Pancreas (tissue), 10 donors: ENCODE measurements around the gene GNPTAB. TPM values are rescaled to one million over a fixed set of nuclear protein-coding genes. Genes with fewer than 3 reads are reported as not detected.
"Not testable (repeated sequence)": the region's sequence is repeated elsewhere in the genome, so short reads cannot be mapped to it uniquely, and the experiment has no call there.

Experiments
- ATAC-seq, 4 donors: fragments of 200-7000 bp; cut with Tn5 transposase; one replicate each; pipeline versions ENCODE4 v1.8.0 to v1.9.1; 2020; ENCODE audit warnings: mild to moderate bottlenecking in 4 of 4, moderate library complexity in 4 of 4
- DNase-seq, 6 donors: peaks; one replicate each; pipeline ENCODE4 v3.0.0-alpha.2; 2020
- FAIRE-seq: peaks from 2 replicates; lab custom pipeline; 2012; peaks lifted over from hg19 to GRCh38; lab: Jason Lieb, UNC
- H3K27ac ChIP-seq, 4 donors: fragments of 200-600 bp; sonication (generic); 1 replicate in 3 of 4; 2 replicates in 1 of 4; pipeline versions ENCODE4 v1.5.0 to v1.8.0; 2020
- H3K27me3 ChIP-seq, 4 donors: fragments of 200-600 bp; one replicate each; pipeline ENCODE4 v1.8.0; 2021
- H3K36me3 ChIP-seq, 3 donors: fragments of 200-600 bp; sonication (generic) in 1 of 3; one replicate each; pipeline versions ENCODE4 v1.5.0 to v1.8.0; 2020 to 2021
- H3K4me1 ChIP-seq, 3 donors: fragments of 200-600 bp; one replicate each; pipeline ENCODE4 v1.8.0; 2021
- H3K4me3 ChIP-seq, 4 donors: fragments of 200-600 bp; sonication (generic) in 2 of 4; one replicate each; pipeline versions ENCODE4 v1.5.0 to v1.8.0; 2020 to 2021
- H3K9me3 ChIP-seq, 4 donors: fragments of 200-600 bp; one replicate each; pipeline ENCODE4 v1.8.0; 2021
- CTCF ChIP-seq, 4 donors: fragments of 200-600 bp; sonication (generic) in 3 of 4; IDR thresholded peaks; one replicate each; pipeline versions ENCODE4 v1.5.0 to v1.8.0; 2021; ENCODE audit warnings: antibody characterized with exemption in 4 of 4
- WGBS, 2 donors: extraction: QIAGEN DNeasy Blood & Tissue Kit; methylation state at CpG; one replicate each; pipeline ENCODE4 v1.1.7; 2013; 5-methylcytosine and 5-hydroxymethylcytosine counted together
- intact Hi-C, 3 donors: fragments of 100-400 bp; cut with DNase I; formaldehyde crosslinking; loops; one replicate each; pipeline versions ENCODE4 v1.11.1 to v1.14.2; 2022
- polyA plus RNA-seq, 2 donors: library from polyadenylated mRNA; stranded (reverse); fragments of 200-250 nt; gene quantifications; one replicate each; pipeline ENCODE4 v1.2.3, GENCODE V29; 2013
- total RNA-seq, 6 donors: library from RNA; stranded (reverse); fragmentation: NEBNext Ultra II Directional in 4 of 6; extraction: Animal tissue kit (Norgen Biotek cat#: 25700) in 4 of 6; gene quantifications; one replicate each; pipeline versions ENCODE4 v1.2.1 to v1.2.4, GENCODE V29; 2021 to 2023
- donor health status: healthy with polysubstance abuse.
- donor health status: DM: no; HTN: no; CAD: no; lungs with moderate emphysema.
- donor health status: DM: no; HTN: no; CAD: no.
- donor health status: control.
- donor health status: control.
- donor health status: Bipolar disorder and iron deficiency.
- donor health status: DM: yes; HTN: yes; CAD: no.
- donor health status: DM: no; HTN: no; CAD: no.
- donor health status: DM: no; HTN: no; CAD: no.
- donor health status: DM: yes; HTN: yes; CAD: no.

GNPTAB gene
- total and polyA plus RNA-seq, 8 donors = 5.4 to 27.7 (median 12.2) TPM

- ATAC-seq (no peak), FAIRE-seq (no peak), DNase-seq (no peak)
- intact Hi-C loops = no loop called here
- 94 to 100% methylated on average over 2 of the region's 2 CpGs for WGBS, 2 donors
- no peak for TF ChIP-seq CTCF (IDR thresholded peaks at IDR 0.05)
- Histone ChIP-seq H3K36me3 (no peaks in the 10 kb centered on the region), H3K27ac (no peak overlapping the region), H3K27me3 (no peaks in the 10 kb centered on the region), H3K4me1 (peaks cover 0 to under 1% (median 0%) of the 10 kb centered on the region in 3 donors), H3K9me3 (no peaks in the 10 kb centered on the region), H3K4me3 (no peak overlapping the region)
These were observed 11.3 kb downstream of the GNPTAB start for GRCh38 chr12:101819467-101819866.

- H3K4me1 ChIP-seq, H3K27ac ChIP-seq, H3K36me3 ChIP-seq, DNase-seq, FAIRE-seq, ATAC-seq, H3K27me3 ChIP-seq, intact Hi-C loops, H3K9me3 ChIP-seq, H3K4me3 ChIP-seq: not testable (repeated sequence)
- WGBS, 2 donors = 94 to 95% methylated on average over 4 of the region's 4 CpGs
These were observed 12.1 kb downstream of the GNPTAB start for GRCh38 chr12:101818689-101819088.

- Histone ChIP-seq H3K27me3 (no peaks in the 10 kb centered on the region), H3K27ac (no peak overlapping the region), H3K36me3 (no peaks in the 10 kb centered on the region), H3K9me3 (no peaks in the 10 kb centered on the region), H3K4me3 (no peak overlapping the region), H3K4me1 (peaks cover 0 to 14% (median 0%) of the 10 kb centered on the region in 3 donors)
- DNase-seq (no peak), FAIRE-seq (no peak), ATAC-seq (no peak)
- WGBS, 2 donors = 90 to 98% methylated on average over 2 of the region's 2 CpGs
- intact Hi-C loops = no loop called here
- no peak for TF ChIP-seq CTCF (IDR thresholded peaks at IDR 0.05)
These were observed 17.6 kb downstream of the GNPTAB start for GRCh38 chr12:101813117-101813516.

- FAIRE-seq, H3K27ac ChIP-seq, ATAC-seq, H3K4me3 ChIP-seq, DNase-seq, H3K9me3 ChIP-seq, intact Hi-C loops, H3K36me3 ChIP-seq, H3K27me3 ChIP-seq: not testable (repeated sequence)
- H3K4me1 ChIP-seq = peaks cover 0 to 14% (median 0%) of the 10 kb centered on the region in 3 donors
- WGBS, 2 donors = 97 to 100% methylated on average over 1 of the region's 1 CpG
These were observed 18.0 kb downstream of the GNPTAB start for GRCh38 chr12:101812716-101813115.

- H3K36me3 ChIP-seq, H3K4me3 ChIP-seq, H3K27me3 ChIP-seq, FAIRE-seq, DNase-seq, ATAC-seq, H3K9me3 ChIP-seq, intact Hi-C loops: not testable (repeated sequence)
- peak overlapping the region in 1 of 4 donors; percentile 14 for H3K27ac ChIP-seq
- WGBS, 2 donors = 93 to 97% methylated on average over 6 of the region's 6 CpGs
- peaks cover 0 to 14% (median 0%) of the 10 kb centered on the region in 3 donors for H3K4me1 ChIP-seq
These were observed 19.4 kb downstream of the GNPTAB start for GRCh38 chr12:101811342-101811741.

- intact Hi-C loops = no loop called here
- WGBS, 2 donors = 24 to 32% methylated on average over 2 of the region's 2 CpGs
- Histone ChIP-seq H3K27me3 (no peaks in the 10 kb centered on the region), H3K4me3 (no peak overlapping the region), H3K4me1 (peaks cover 0 to 14% (median 0%) of the 10 kb centered on the region in 3 donors), H3K27ac (no peak overlapping the region), H3K36me3 (no peaks in the 10 kb centered on the region), H3K9me3 (no peaks in the 10 kb centered on the region)
- DNase-seq (no peak), FAIRE-seq (no peak), ATAC-seq (no peak)
- no peak for TF ChIP-seq CTCF (IDR thresholded peaks at IDR 0.05)
These were observed 21.6 kb downstream of the GNPTAB start for GRCh38 chr12:101809208-101809607.
